ACHN (cell line): ENCODE measurements around the gene ARID5A.

Experiments used
- DNase-seq: peaks from one replicate; pipeline ENCODE4 v3.0.0-alpha.2; 2015
- in situ Hi-C: cut with HindIII; loops from 2 replicates; pipeline ENCODE4 v1.10.0; 2017; ENCODE audit warnings: low sequenced_read_pairs, low pct_ligation_motif_present, low pct_unique_long_range_greater_than_20kb

ARID5A gene

GRCh38 chr2:96574364-96574763 lies 37.8 kb downstream of the ARID5A start:
- no peak for DNase-seq
- in situ Hi-C loops, result no loop called here

- in situ Hi-C loops, result no loop called here
- no peak for DNase-seq
Observed at GRCh38 chr2:96575785-96576456, 39.4 kb downstream of the ARID5A start.

GRCh38 chr2:96577501-96577900 lies 40.9 kb downstream of the ARID5A start:
- in situ Hi-C loops, result no loop called here
- DNase-seq, result no peak

GRCh38 chr2:96578731-96579130 lies 42.2 kb downstream of the ARID5A start:
- no peak for DNase-seq
- in situ Hi-C loops, result no loop called here

- in situ Hi-C loops, result no loop called here
- DNase-seq, result no peak
Observed at GRCh38 chr2:96579422-96579821, 42.9 kb downstream of the ARID5A start.

- peak; percentile 38 for DNase-seq
- in situ Hi-C loops, result no loop called here
Observed at GRCh38 chr2:96580771-96581170, 44.2 kb downstream of the ARID5A start.

GRCh38 chr2:96584017-96584416 lies 47.5 kb downstream of the ARID5A start:
- DNase-seq, result no peak
- in situ Hi-C loops, result no loop called here

- no peak for DNase-seq
- in situ Hi-C loops, result no loop called here
Observed at GRCh38 chr2:96587843-96588242, 51.3 kb downstream of the ARID5A start.

GRCh38 chr2:96591054-96591453 lies 54.5 kb downstream of the ARID5A start:
- in situ Hi-C loops, result no loop called here
- no peak for DNase-seq

GRCh38 chr2:96591494-96591893 lies 54.9 kb downstream of the ARID5A start:
- DNase-seq, result no peak
- in situ Hi-C loops, result no loop called here

- in situ Hi-C loops, result no loop called here
- DNase-seq, result no peak
Observed at GRCh38 chr2:96594282-96594681, 57.7 kb downstream of the ARID5A start.

GRCh38 chr2:96594691-96595152 lies 58.2 kb downstream of the ARID5A start:
- DNase-seq, result no peak
- in situ Hi-C loops, result no loop called here

GRCh38 chr2:96596596-96596995 lies 60.0 kb downstream of the ARID5A start:
- DNase-seq, result no peak
- in situ Hi-C loops, result no loop called here

- no peak for DNase-seq
- in situ Hi-C loops, result no loop called here
Observed at GRCh38 chr2:96599941-96600340, 63.4 kb downstream of the ARID5A start.

GRCh38 chr2:96601382-96602292 lies 65.1 kb downstream of the ARID5A start:
- in situ Hi-C loops, result no loop called here
- no peak for DNase-seq
